ENCODE data around the gene UPP2. TPM values are rescaled to one million over a fixed set of nuclear protein-coding genes. Genes with fewer than 3 reads are reported as not detected.

The UPP2 gene
- total RNA-seq, 4 donors from 2014 or later: not detected

DNA sequence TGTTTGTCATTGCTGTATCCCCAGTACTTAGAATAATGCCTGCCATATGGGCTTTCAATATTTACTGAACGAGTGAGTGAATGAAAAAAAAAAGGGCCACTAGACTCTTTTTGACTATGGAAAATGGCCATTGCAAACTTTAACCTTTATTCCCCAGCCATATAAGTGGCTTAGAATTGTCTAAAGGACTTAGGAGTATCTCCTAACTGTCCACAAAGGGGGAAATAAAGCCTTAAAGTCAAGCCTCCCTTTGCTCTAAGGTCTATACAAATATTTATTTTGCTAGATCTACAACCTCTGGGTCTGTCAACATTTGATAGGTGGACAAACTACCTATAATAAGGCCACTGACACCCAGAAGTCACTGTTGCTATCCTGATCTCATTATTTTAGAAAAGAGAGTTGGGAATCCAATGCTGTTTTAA is 25.7 kb downstream of the UPP2 start:
- Histone ChIP-seq H3K4me3 (no peak overlapping the region), H3K4me1 (no peaks in the 10 kb centered on the region), H3K9me3 (no peaks in the 10 kb centered on the region), H3K27ac (no peak overlapping the region), H3K27me3 (no peaks in the 10 kb centered on the region), H3K36me3 (no peaks in the 10 kb centered on the region)
- TF ChIP-seq POLR2A (IDR thresholded peaks at IDR 0.05) (no peak), EP300 (IDR thresholded peaks at IDR 0.05) (no peak), POLR2AphosphoS5 (IDR thresholded peaks at IDR 0.05) (no peak)
- TF ChIP-seq, protein P1, sequence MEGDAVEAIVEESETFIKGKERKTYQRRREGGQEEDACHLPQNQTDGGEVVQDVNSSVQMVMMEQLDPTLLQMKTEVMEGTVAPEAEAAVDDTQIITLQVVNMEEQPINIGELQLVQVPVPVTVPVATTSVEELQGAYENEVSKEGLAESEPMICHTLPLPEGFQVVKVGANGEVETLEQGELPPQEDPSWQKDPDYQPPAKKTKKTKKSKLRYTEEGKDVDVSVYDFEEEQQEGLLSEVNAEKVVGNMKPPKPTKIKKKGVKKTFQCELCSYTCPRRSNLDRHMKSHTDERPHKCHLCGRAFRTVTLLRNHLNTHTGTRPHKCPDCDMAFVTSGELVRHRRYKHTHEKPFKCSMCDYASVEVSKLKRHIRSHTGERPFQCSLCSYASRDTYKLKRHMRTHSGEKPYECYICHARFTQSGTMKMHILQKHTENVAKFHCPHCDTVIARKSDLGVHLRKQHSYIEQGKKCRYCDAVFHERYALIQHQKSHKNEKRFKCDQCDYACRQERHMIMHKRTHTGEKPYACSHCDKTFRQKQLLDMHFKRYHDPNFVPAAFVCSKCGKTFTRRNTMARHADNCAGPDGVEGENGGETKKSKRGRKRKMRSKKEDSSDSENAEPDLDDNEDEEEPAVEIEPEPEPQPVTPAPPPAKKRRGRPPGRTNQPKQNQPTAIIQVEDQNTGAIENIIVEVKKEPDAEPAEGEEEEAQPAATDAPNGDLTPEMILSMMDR (IDR thresholded peaks at IDR 0.05): no peak
- DNase-seq (ENCODE audit: low spot score in 2 of 2): no peak
- WGBS: 57% methylated on average over 1 of the region's 1 CpG

DNA sequence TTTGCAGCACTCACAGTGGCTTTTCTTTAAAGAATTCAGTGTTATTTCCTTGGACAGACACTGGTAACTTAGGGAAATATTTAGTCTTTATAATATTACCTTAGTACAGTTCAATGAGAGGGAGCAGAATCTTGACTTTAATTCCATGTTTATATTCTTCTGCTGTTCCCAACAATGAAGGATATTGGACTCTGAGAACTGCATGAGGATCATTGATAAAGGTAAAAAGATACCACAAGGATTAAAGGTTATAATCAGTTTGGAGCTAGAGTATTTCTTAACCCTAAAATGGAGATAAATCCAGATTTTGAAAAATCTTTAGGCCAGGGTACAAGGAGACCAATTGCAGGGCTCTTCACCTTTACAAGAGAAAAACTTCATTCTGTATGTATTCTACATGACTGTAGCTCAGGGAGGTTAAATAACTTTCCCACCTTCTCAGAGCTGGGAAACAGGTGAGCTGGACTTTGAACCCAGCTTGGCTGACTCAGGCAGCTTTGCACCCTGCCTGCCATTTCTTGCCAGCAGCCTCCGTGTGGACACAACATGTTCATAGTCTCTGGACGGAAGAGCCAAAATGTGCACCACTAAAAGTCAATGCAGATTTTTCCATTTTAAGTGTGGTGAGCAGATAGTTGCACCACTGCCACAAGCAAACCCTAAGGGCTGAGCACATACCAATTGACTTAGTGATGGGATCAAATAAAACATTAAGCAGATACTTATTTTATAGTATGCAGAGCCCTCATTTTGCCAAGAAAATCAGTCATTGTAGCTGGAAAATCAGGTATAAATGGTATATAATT is 26.7 kb downstream of the UPP2 start:
- H3K9me3 ChIP-seq: no peaks in the 10 kb centered on the region
- H3K27me3 ChIP-seq: no peaks in the 10 kb centered on the region
- H3K27ac ChIP-seq: no peak overlapping the region
- no peak overlapping the region for H3K4me3 ChIP-seq
- H3K36me3 ChIP-seq: no peaks in the 10 kb centered on the region
- no peak for DNase-seq (ENCODE audit: low spot score in 2 of 2)
- no peaks in the 10 kb centered on the region for H3K4me1 ChIP-seq
- 67% methylated on average over 2 of the region's 2 CpGs for WGBS
- TF ChIP-seq EP300 (IDR thresholded peaks at IDR 0.05): no peak
- TF ChIP-seq, protein P1 (IDR thresholded peaks at IDR 0.05): no peak
- TF ChIP-seq POLR2A (IDR thresholded peaks at IDR 0.05): no peak
- no peak for TF ChIP-seq POLR2AphosphoS5 (IDR thresholded peaks at IDR 0.05)

- WGBS: 74% methylated on average over 5 of the region's 5 CpGs
- H3K27ac ChIP-seq: no peak overlapping the region
- H3K36me3 ChIP-seq: no peaks in the 10 kb centered on the region
Observed at GRCh38 chr2:158129037-158129436, 27.4 kb downstream of the UPP2 start.

GRCh38 chr2:158130832-158131473 is 29.3 kb downstream of the UPP2 start:
- H3K4me3 ChIP-seq: no peak overlapping the region
- no peak overlapping the region for H3K27ac ChIP-seq
- H3K36me3 ChIP-seq: no peaks in the 10 kb centered on the region
- H3K9me3 ChIP-seq: no peaks in the 10 kb centered on the region
- TF ChIP-seq POLR2AphosphoS5 (IDR thresholded peaks at IDR 0.05) (no peak), EP300 (IDR thresholded peaks at IDR 0.05) (no peak), POLR2A (IDR thresholded peaks at IDR 0.05) (no peak)
- TF ChIP-seq, protein P1 (IDR thresholded peaks at IDR 0.05): no peak
- WGBS: 82% methylated on average over 2 of the region's 2 CpGs
- DNase-seq (ENCODE audit: low spot score in 2 of 2): no peak
- no peaks in the 10 kb centered on the region for H3K27me3 ChIP-seq
- no peaks in the 10 kb centered on the region for H3K4me1 ChIP-seq

More at GRCh38 chr2:158129037-158129436, 27.4 kb downstream of the UPP2 start:
- no peak for TF ChIP-seq EP300 (IDR thresholded peaks at IDR 0.05)
- no peak for TF ChIP-seq POLR2AphosphoS5 (IDR thresholded peaks at IDR 0.05)
- TF ChIP-seq POLR2A (IDR thresholded peaks at IDR 0.05): no peak
- TF ChIP-seq, protein P1 (IDR thresholded peaks at IDR 0.05): no peak
- H3K4me3 ChIP-seq: no peak overlapping the region
- H3K9me3 ChIP-seq: no peaks in the 10 kb centered on the region
- no peaks in the 10 kb centered on the region for H3K27me3 ChIP-seq
- H3K4me1 ChIP-seq: no peaks in the 10 kb centered on the region
- no peak for DNase-seq (ENCODE audit: low spot score in 2 of 2)

DNA sequence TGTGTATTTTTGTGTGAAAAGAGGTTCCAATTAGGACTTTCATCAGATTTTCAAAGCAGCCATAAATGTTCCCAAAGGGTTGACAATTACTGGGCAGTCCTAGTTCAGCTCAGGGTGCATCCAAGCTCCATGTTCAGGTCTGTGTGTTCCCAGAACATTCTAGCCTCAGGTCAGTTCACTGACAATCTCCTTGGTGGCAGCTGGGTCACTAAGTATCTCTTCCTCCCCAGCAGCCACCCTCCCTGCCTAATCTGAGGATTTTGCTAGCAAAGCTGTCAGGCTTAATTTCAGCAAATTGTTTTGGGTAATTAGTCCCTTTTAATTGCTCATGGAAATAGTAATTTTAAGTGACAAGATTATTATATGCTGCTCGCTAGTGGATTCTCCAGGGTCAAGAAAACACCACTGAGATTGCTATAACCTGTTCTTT is 29.8 kb downstream of the UPP2 start:
- H3K27me3 ChIP-seq: no peaks in the 10 kb centered on the region
- no peak overlapping the region for H3K4me3 ChIP-seq
- H3K4me1 ChIP-seq: no peaks in the 10 kb centered on the region
- TF ChIP-seq, protein P1 (IDR thresholded peaks at IDR 0.05): no peak
- no peak for TF ChIP-seq EP300 (IDR thresholded peaks at IDR 0.05)
- no peak for TF ChIP-seq POLR2A (IDR thresholded peaks at IDR 0.05)
- no peak for TF ChIP-seq POLR2AphosphoS5 (IDR thresholded peaks at IDR 0.05)
- no peaks in the 10 kb centered on the region for H3K9me3 ChIP-seq
- no peak for DNase-seq (ENCODE audit: low spot score in 2 of 2)
- H3K36me3 ChIP-seq: no peaks in the 10 kb centered on the region
- H3K27ac ChIP-seq: no peak overlapping the region
- 90% methylated on average over 1 of the region's 1 CpG for WGBS
